GM23338 (cell line): ENCODE measurements around the gene FHDC1. TPM values are rescaled to one million over a fixed set of nuclear protein-coding genes. Genes with fewer than 3 reads are reported as not detected.

ENCODE experiments used
- ATAC-seq: fragments of 200-7000 bp; cut with Tn5 transposase; 3 replicates; pipeline ENCODE4 v1.9.1; 2020
- DNase-seq: peaks from one replicate; pipeline ENCODE4 v3.0.0-alpha.2; 2015; ENCODE audit warnings: low spot score
- H2AFZ ChIP-seq: fragments of 200-600 bp; sonication (generic); 2 replicates; pipeline ENCODE4 v1.8.0; 2016; ENCODE audit warnings: antibody characterized with exemption, mild to moderate bottlenecking, moderate library complexity
- H3F3A ChIP-seq: fragments of 200-600 bp; sonication (generic); replicated peaks from 2 replicates; pipeline ENCODE4 v1.8.0; 2017; ENCODE audit warnings: antibody characterized with exemption, mixed run types, low read depth
- H3K27ac ChIP-seq: fragments of 200-600 bp; sonication (generic); 2 replicates; pipeline ENCODE4 v1.6.1; 2016; ENCODE audit warnings: low read depth
- H3K27me3 ChIP-seq: fragments of 200-600 bp; sonication (generic); 2 replicates; pipeline ENCODE4 v1.8.0; 2016; ENCODE audit warnings: mild to moderate bottlenecking, mixed run types, moderate library complexity; ENCODE audit not compliant: insufficient read depth
- H3K36me3 ChIP-seq: fragments of 200-600 bp; sonication (generic); 2 replicates; pipeline ENCODE4 v1.8.0; 2016; ENCODE audit warnings: mild to moderate bottlenecking; ENCODE audit not compliant: insufficient read depth
- H3K4me1 ChIP-seq: fragments of 200-600 bp; sonication (generic); 2 replicates; pipeline ENCODE4 v1.8.0; 2016; ENCODE audit warnings: mild to moderate bottlenecking, moderate library complexity; ENCODE audit not compliant: insufficient read depth
- H3K4me2 ChIP-seq: fragments of 200-600 bp; sonication (generic); 2 replicates; pipeline ENCODE4 v1.7.1; 2017; ENCODE audit warnings: mixed run types
- H3K4me3 ChIP-seq: fragments of 200-600 bp; sonication (generic); 2 replicates; pipeline ENCODE4 v1.6.1; 2016; ENCODE audit warnings: mixed run types
- H3K79me2 ChIP-seq: fragments of 200-600 bp; sonication (generic); replicated peaks from 2 replicates; pipeline ENCODE4 v1.8.0; 2017; ENCODE audit warnings: mild to moderate bottlenecking; ENCODE audit not compliant: insufficient read depth
- H3K9me2 ChIP-seq: fragments of 200-600 bp; sonication (generic); 2 replicates; pipeline ENCODE4 v1.8.0; 2017; ENCODE audit not compliant: insufficient read depth
- H4K20me1 ChIP-seq: fragments of 200-600 bp; sonication (generic); replicated peaks from 2 replicates; pipeline ENCODE4 v1.8.0; 2017; ENCODE audit warnings: mild to moderate bottlenecking; ENCODE audit not compliant: insufficient read depth
- H3K27ac Mint-ChIP-seq: 2 replicates; pipeline ENCODE4 v1.8.0; 2020; ENCODE audit warnings: inconsistent platforms, mild to moderate bottlenecking, moderate library complexity, mixed read lengths
- H3K27me3 Mint-ChIP-seq: 3 replicates; pipeline ENCODE4 v1.8.0; 2022; ENCODE audit warnings: low read depth, mild to moderate bottlenecking, moderate library complexity, mixed read lengths, inconsistent platforms; ENCODE audit not compliant: insufficient read depth, poor library complexity
- H3K36me3 Mint-ChIP-seq: 3 replicates; pipeline ENCODE4 v1.8.0; 2021; ENCODE audit warnings: low read depth, mild to moderate bottlenecking, inconsistent platforms, moderate library complexity, mixed read lengths
- H3K4me1 Mint-ChIP-seq: 3 replicates; pipeline ENCODE4 v1.8.0; 2020; ENCODE audit warnings: mild to moderate bottlenecking, inconsistent platforms, mixed read lengths
- H3K4me3 Mint-ChIP-seq: 3 replicates; pipeline ENCODE4 v1.8.0; 2021; ENCODE audit warnings: moderate library complexity, mild to moderate bottlenecking, inconsistent platforms, mixed read lengths
- H3K9me3 Mint-ChIP-seq: 3 replicates; pipeline ENCODE4 v1.8.0; 2020; ENCODE audit warnings: moderate library complexity, mild to moderate bottlenecking, inconsistent platforms, mixed read lengths
- CTCF ChIP-seq, 2 experiments: fragments of 200-600 bp in 1 of 2; sonication (generic) in 1 of 2; conservative IDR thresholded peaks; 2 replicates each; pipeline versions ENCODE4 v1.5.1 to v1.6.1; 2016 to 2017; ENCODE audit warnings: antibody characterized with exemption in 2 of 2, low read depth in 2 of 2, mild to moderate bottlenecking in 2 of 2, moderate library complexity in 1 of 2
- ETS1 ChIP-seq: IDR thresholded peaks from 2 replicates; pipeline ENCODE4 v1.6.1; 2016; ENCODE audit warnings: antibody characterized with exemption
- EZH2 ChIP-seq: fragments of 200-600 bp; sonication (generic); IDR thresholded peaks from one replicate; pipeline ENCODE4 v1.8.0; 2017; ENCODE audit warnings: antibody characterized with exemption, mild to moderate bottlenecking, low read depth; ENCODE audit not compliant: unreplicated experiment
- JUNB ChIP-seq: IDR thresholded peaks from one replicate; pipeline ENCODE4 v1.6.1; 2016; ENCODE audit warnings: antibody characterized with exemption; ENCODE audit not compliant: unreplicated experiment
- NANOG ChIP-seq: IDR thresholded peaks from 2 replicates; pipeline ENCODE4 v1.6.1; 2016; ENCODE audit warnings: antibody characterized with exemption, borderline replicate concordance
- POLR2AphosphoS5 ChIP-seq: IDR thresholded peaks from 2 replicates; pipeline ENCODE4 v1.6.1; 2016; ENCODE audit warnings: antibody characterized with exemption, low read depth
- REST ChIP-seq: IDR thresholded peaks from one replicate; pipeline ENCODE4 v1.6.1; 2018; ENCODE audit warnings: antibody characterized with exemption; ENCODE audit not compliant: unreplicated experiment
- STAT1 ChIP-seq: IDR thresholded peaks from one replicate; pipeline ENCODE4 v1.6.1; 2016; ENCODE audit warnings: antibody characterized with exemption; ENCODE audit not compliant: unreplicated experiment
- ZNF114 ChIP-seq: fragments of 250-450 bp; sonication (Bioruptor Pico); IDR thresholded peaks from 2 replicates; pipeline ENCODE4 v1.5.0; 2020; ENCODE audit warnings: mild to moderate bottlenecking, moderate library complexity
- ZNF331 ChIP-seq: fragments of 250-450 bp; sonication (Bioruptor Pico); IDR thresholded peaks from 2 replicates; pipeline ENCODE4 v1.5.0; 2020; ENCODE audit warnings: low read depth, mild to moderate bottlenecking, moderate library complexity
- ZNF462 ChIP-seq: fragments of 250-450 bp; sonication (Bioruptor Pico); IDR thresholded peaks from 2 replicates; pipeline ENCODE4 v1.5.0; 2020; ENCODE audit warnings: mild to moderate bottlenecking, moderate library complexity
- polyA plus RNA-seq: library from polyadenylated mRNA; unstranded; fragments of >200 nt; fragmentation: Nextera tagmentation; extraction: Ambion mirVana; gene quantifications from 2 replicates; pipeline ENCODE4 v1.2.1, GENCODE V29; 2016
- total RNA-seq: library from RNA; depleted of rRNA; stranded (reverse); fragments of >200 nt; shearing (Covaris generic); gene quantifications from 2 replicates; pipeline ENCODE4 v1.2.3, GENCODE V29; 2014

The FHDC1 gene
- total and polyA plus RNA-seq, 2 experiments from 2014 or later, result 9.5 to 22.8 TPM

GRCh38 chr4:152991398-152991797 lies 55.3 kb downstream of the FHDC1 start (continued):
- TF ChIP-seq ZNF114 (CRISPR knock-in tag), result no peak
- no peak for TF ChIP-seq EZH2
- no peak for TF ChIP-seq STAT1
- no peak for TF ChIP-seq NANOG
- no peak for TF ChIP-seq POLR2AphosphoS5
- TF ChIP-seq JUNB, result no peak

- TF ChIP-seq CTCF (conservative IDR thresholded peaks at IDR 0.05; ENCODE audit: low read depth in 2 of 2), result no peak
- no peak for TF ChIP-seq JUNB
- TF ChIP-seq ZNF114 (CRISPR knock-in tag), result no peak
- no peak for TF ChIP-seq ZNF462 (CRISPR knock-in tag)
- TF ChIP-seq POLR2AphosphoS5, result no peak
- TF ChIP-seq REST, result no peak
- no peak for TF ChIP-seq EZH2
- no peak for TF ChIP-seq ETS1
- TF ChIP-seq ZNF331 (CRISPR knock-in tag), result no peak
- TF ChIP-seq NANOG, result no peak
- H3F3A ChIP-seq, result no peaks in the 10 kb centered on the region
- peak overlapping the region; percentile 59; the same call in 1 of the 2 replicates for H2AFZ ChIP-seq
- H3K27me3 ChIP-seq, result no peaks in the 10 kb centered on the region
- peaks cover 6% of the 10 kb centered on the region; the same call in 1 of the 2 replicates for H3K9me2 ChIP-seq
- no peaks in the 10 kb centered on the region for H3K9me3 Mint-ChIP-seq
- no peak overlapping the region for H3K4me3 ChIP-seq
- no peaks in the 10 kb centered on the region for H4K20me1 ChIP-seq
- no peak overlapping the region for H3K4me2 ChIP-seq
- H3K4me1 ChIP-seq, result peaks cover 9% of the 10 kb centered on the region; the same call in 1 of the 2 replicates
- DNase-seq (no peak), ATAC-seq (no peak)
- H3K79me2 ChIP-seq, result no peaks in the 10 kb centered on the region
- no peak overlapping the region for H3K27ac ChIP-seq
- H3K4me3 Mint-ChIP-seq, result no peak overlapping the region
- peaks cover 8% of the 10 kb centered on the region for H3K27me3 Mint-ChIP-seq
- peaks cover 18% of the 10 kb centered on the region for H3K4me1 Mint-ChIP-seq
- no peaks in the 10 kb centered on the region; the same call in 2 of the 3 replicates for H3K36me3 Mint-ChIP-seq
- H3K36me3 ChIP-seq, result no peaks in the 10 kb centered on the region
- peak overlapping the region; percentile 51; the same call in 1 of the 2 replicates for H3K27ac Mint-ChIP-seq
These were observed 55.9 kb downstream of the FHDC1 start for GRCh38 chr4:152992027-152992426.
